HG03432 (cell line): ENCODE measurements around the gene ENTPD6.
"Not testable (repeated sequence)": the region's sequence is repeated elsewhere in the genome, so short reads cannot be mapped to it uniquely, and the experiment has no call there.

Experiments
- ATAC-seq: cut with Tn5 transposase; IDR thresholded peaks from one replicate; pipeline ENCODE4 v1.9.1; 2021; ENCODE audit warnings: mild to moderate bottlenecking, moderate library complexity; ENCODE audit not compliant: unreplicated experiment

ENTPD6 gene

GRCh38 chr20:25221592-25222460 lies 26.3 kb downstream of the ENTPD6 start:
- no peak for ATAC-seq

- ATAC-seq, result no peak
Measured at GRCh38 chr20:25222461-25223178, 27.1 kb downstream of the ENTPD6 start.

DNA sequence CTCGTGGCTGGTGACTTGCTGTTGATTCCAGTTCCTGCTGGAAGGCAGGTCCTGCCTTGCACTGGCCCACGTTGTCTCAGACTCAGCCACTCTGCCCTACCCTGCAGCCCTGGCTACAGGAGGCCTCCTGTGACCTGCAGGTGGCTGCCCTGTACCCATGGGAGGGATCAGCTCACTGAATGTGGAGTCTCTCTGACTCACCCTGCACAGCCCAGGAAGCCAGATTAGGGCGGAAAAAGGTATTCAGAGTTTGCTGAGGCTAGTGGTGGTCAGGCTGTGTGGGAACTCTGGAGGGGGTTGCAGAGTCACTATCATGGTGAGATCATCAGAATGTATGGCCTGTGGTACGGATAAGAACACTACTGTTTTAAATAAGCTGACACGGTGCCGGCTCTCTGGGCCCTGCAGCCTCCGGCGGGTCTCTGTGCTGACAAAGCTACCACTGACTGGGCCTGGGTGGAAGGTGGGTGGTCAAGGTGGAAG lies 27.7 kb downstream of the ENTPD6 start:
- no peak for ATAC-seq

DNA sequence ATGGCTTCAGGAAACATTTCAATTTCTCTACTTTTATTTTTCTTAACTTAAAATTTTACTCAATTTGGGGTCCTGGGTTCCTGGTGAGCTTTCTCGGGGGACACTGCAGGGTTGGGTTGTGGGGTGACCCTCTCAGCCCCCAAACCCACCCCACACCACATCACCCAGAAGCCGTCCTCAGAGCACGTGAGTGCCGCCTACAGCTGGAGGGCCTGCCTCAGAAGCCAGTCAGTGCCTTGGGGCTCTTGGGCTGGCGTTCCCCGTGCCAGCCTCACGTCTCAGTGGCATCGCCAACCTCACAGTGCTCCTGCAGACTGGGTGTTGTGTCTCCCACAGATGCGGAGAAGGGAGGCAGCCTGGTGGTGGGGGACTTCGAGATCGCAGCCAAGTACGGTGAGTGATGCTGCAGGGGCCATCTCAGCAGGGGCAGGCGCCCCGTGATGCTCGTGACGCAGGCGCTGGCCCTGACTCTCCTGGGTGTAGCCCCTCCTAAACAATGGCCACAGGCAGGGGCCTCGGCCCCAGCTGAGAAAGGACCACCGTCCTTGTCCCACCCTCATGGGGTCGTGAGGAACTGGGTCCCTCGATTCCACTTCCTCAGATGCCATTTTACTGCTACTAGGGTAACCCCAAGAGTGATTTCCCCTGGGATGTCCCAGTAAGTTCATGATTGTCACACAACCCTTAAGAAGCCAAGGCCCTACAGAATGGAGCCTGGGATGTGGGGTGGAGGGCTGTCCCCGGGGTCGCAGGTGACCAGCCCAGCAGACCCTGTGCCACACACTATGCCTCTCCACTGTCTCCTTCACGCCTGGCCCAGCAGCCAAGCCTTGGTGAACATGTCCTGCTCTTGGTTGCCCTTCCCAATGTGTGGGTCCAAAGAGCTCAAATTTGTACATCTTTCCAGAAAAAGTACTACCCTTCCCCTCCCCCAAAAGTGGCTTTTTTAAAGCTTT lies 28.5 kb downstream of the ENTPD6 start:
- ATAC-seq, result no peak

DNA sequence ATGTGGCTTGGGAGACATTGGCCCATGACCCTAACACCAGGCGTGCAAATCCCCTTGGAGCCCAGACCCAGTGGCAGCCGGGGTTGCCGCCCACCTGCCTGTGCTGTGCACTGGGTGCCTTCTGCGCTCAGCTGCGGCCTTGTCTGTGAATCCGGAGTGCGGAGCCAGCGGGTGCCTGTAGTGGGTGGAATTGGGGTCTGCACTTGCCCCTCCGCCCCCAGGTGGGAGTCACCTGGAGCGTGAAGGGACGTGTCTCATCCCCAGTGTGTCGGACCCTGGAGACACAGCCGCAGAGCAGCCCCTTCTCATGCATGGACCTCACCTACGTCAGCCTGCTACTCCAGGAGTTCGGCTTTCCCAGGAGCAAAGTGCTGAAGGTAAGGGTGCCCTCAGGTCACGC lies 29.4 kb downstream of the ENTPD6 start:
- no peak for ATAC-seq

DNA sequence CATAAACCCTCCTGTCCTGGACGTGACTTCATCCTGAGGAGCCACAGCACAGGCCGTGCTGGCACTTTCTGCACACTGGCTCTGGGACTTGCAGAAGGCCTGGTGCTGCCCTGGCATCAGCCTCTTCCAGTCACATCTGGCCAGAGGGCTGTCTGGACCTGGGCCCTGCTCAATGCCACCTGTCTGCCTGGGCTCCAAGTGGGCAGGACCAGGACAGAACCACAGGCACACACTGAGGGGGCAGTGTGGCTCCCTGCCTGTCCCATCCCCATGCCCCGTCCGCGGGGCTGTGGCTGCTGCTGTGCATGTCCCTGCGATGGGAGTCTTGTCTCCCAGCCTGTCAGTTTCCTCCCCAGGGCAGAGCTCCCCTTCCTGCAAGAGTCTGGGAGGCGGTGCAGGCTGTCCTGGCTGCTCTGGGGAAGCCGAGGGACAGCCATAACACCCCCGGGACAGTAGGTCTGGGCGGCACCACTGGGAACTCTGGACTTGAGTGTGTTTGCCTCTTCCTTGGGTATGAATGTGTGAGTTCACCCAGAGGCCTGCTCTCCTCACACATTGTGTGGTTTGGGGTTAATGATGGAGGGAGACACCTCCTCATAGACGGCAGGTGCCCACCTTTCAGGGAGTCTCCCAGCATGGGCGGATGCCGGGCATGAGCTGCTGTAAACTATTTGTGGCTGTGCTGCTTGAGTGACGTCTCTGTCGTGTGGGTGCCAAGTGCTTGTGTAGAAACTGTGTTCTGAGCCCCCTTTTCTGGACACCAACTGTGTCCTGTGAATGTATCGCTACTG lies 30.3 kb downstream of the ENTPD6 start:
- ATAC-seq, result no peak

DNA sequence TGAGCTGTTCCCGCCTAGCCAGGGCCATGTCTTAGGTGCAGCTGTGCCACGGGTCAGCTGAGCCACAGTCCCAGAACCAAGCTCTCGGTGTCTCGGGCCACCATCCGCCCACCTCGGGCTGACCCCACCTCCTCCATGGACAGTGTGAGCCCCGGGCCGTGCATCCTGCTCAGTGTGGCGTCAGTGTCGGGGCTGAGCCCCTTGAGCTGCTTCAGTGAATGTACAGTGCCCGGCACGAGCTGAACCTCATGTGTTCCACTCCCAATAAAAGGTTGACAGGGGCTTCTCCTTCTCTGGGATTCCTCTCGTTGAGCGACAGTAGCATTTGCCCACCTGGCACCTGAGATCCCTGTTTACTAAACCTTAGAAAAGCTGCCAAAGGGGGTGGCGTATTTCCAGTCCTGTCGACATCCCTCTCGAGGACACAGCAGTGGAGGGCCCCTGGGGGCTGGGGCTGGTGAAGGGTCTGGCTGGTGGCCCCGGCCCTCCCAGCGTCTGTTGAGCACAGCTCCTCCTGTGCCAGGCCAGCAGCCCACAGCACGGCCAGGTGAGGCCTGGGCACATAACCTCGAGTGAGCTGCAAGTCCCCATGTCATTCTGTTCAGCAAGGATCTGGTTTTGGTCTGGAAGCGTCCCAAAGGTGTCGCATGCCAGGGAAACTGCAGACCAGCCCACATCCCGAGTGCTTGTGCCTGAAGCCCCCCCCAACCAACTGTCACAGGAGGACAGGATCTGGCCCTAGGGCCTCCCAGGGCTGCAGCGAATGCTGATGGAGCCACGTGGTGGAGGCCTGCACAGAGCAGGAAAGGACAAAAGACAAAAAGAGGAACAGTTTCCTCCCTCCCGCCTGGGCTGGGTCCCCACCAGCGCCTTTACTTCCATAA lies 31.2 kb downstream of the ENTPD6 start:
- ATAC-seq, result no peak

- ATAC-seq, result no peak
Measured at GRCh38 chr20:25227317-25227831, 31.9 kb downstream of the ENTPD6 start.

DNA sequence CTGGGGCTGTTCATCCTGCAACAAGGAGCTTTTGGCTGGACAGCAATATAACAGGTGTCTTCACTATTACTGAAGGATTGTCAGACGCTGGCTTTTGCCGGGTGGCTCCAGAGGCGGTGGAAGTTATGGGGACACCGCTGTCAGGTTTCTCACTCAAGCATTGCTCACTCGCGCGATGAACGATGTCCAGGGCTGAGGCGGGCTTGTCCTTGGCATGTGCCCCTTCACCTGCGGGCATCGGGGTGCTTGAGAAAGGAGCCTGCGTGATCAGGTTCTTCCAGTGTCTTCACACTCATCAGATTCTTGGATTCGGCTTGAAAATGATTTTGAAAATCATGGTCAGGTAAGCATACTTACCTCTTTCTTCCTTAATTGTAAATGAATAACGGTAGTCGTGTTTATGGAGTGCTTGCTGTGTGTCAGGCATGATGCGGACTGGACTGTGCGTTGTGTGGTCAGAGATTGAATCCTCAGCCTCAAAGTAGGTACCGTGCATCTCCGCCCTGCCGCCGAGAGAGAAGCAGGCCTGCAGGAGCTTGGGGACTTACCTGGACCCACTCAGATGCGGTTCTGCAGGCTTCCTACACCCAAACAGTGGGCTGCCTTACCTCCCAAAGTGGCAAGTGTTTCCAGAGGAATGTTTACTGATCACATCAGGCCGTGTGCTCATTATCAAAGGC lies 34.1 kb downstream of the ENTPD6 start:
- no peak for ATAC-seq

DNA sequence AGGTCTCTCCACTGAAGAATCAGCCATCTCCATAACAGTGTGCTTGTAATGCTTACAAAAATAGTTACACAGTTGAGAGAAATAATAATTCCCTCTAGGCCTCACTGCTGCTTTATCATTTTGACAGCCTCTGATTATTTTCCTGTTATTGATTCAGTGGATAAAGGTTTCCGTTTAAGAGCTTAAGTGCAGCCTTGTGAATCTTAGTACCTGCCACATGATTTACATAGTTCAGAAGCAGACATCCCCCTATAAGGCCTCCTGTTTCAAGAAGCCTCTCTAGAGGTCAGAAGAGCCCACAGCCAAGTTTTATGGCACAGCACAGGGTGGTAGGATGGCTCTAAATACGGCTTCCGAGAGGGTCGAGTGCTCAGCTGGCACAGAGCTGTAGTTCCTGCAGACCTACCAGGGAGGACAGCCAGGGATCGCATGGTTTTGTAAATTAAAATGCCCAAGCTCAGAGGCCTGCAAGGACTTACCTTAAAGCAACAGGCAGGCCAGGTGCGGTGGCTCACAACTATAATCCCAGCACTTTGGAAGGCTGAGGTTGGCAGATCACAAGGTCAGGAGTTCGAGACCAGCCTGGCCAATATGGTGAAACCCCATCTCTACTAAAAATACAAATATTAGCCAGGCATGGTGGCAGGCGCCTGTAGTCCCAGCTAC lies 34.8 kb downstream of the ENTPD6 start:
- ATAC-seq, result peak; percentile 84

GRCh38 chr20:25233016-25233772 lies 37.7 kb downstream of the ENTPD6 start:
- no peak for ATAC-seq

- not testable (repeated sequence) for ATAC-seq
Measured at GRCh38 chr20:25234009-25234849, 38.7 kb downstream of the ENTPD6 start.

- no peak for ATAC-seq
Measured at GRCh38 chr20:25236450-25237304, 41.2 kb downstream of the ENTPD6 start.

- peak; percentile 61 for ATAC-seq
Measured at GRCh38 chr20:25237610-25238318, 42.3 kb downstream of the ENTPD6 start.
